ELF-1 (cell line): ENCODE data around the gene EPSTI1.
"Not testable (repeated sequence)": the region's sequence is repeated elsewhere in the genome, so short reads cannot be mapped to it uniquely, and the experiment has no call there.

Source experiments
- DNase-seq: peaks from one replicate; pipeline ENCODE4 v3.0.0-alpha.2; 2016; ENCODE audit warnings: low read depth, low spot score

The EPSTI1 gene

DNA sequence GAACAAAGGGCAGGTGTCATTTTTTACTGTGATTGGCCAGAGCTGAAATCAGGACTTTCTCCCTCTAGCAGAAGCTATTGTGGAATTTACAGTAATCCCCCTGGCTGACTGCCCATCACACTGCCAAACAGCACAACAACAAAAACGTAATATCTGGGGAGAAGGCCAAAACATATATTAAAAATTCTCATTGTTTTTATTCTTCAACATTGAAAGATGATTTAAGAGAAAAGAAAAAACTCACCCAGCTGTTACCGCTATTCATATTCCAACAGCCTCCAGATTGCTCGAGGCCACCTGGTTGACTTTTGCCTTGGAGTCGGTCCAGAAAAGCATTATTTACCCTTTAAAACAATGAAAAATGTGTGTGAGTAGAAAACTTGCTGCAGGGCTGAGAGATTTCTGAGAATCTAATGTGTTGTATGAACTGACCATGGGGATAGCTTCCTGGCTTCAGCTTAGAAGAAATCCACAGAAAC, 97.2 kb downstream of the EPSTI1 start:
- no peak for DNase-seq

DNA sequence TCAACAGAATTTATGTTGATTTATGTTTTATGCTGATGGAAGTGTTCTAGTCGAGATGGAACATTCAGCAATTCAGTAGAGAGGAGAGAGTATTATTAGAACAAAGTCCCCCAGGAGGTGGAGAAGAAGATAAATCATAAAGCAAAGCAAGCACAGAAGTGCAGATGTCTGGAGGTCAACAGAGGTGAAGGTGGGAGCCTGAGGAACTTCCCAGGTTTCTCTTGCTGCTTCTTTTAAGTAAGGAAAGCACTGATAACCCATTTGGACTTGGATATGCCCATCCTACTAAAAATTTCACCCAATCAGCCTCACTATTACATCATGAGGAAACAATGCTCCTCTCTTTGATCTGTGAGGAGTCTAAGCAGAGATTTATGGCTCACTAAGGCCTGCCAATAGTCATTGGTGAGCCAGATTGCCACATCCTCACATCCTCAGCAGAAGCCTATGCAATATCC, 98.8 kb downstream of the EPSTI1 start:
- DNase-seq, result no peak

DNA sequence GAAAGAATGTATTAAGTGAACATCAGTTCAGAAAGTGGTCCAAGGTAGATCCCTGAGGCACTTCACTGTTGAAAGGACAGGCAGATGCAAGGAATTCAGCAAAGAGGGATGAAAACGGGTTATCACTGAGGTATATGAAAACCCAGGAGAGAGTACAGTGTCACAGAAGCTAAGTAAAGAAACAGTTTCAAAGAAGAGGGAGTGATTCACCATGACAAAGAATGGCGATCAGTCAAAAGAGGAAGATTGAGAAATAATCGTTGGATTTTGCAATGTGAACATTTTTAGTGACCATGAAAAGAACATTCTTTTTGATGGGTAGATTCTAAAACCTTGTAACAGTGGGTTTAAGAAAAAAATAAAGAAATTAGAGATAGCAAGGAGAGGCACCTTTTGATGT, 99.3 kb downstream of the EPSTI1 start:
- DNase-seq, result no peak

DNA sequence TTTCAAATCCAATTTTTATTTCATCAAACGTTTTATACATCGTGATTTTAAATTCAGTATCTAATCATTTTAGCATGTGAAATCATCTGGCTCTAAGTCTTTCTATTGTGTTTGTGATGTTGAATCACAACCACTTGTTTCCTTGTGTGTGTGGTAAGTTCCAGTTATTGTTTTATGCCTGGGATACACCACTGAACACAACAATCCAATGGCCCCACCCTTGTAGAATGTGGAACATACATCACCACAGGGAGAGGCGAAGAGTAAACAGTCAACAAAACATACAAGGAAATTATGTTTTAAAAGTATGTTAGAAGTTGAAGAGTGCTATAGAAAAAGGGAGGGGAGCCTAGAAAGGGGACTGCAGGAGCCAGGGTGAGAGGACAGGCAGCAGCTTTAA, 100.5 kb downstream of the EPSTI1 start:
- no peak for DNase-seq

DNA sequence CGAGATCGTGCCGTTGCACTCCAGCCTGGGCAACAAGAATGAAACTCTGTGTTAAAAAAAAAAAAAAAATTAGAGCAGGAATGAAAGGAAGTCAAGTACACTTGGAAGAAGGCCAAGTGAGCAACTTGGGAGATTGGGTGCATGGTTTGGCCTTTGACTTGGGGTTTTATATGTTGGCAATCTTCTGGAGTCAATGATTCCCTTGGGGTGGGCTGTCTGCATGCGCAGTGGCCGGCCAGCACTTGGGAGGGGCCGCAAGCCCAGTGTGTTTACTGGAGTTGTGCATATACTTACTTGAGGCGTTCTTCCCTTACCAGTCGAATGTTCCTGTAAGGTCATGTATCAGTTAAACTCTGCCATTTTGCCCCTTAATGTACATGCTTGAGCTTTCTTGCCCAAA, 106.7 kb downstream of the EPSTI1 start:
- DNase-seq, result no peak

DNA sequence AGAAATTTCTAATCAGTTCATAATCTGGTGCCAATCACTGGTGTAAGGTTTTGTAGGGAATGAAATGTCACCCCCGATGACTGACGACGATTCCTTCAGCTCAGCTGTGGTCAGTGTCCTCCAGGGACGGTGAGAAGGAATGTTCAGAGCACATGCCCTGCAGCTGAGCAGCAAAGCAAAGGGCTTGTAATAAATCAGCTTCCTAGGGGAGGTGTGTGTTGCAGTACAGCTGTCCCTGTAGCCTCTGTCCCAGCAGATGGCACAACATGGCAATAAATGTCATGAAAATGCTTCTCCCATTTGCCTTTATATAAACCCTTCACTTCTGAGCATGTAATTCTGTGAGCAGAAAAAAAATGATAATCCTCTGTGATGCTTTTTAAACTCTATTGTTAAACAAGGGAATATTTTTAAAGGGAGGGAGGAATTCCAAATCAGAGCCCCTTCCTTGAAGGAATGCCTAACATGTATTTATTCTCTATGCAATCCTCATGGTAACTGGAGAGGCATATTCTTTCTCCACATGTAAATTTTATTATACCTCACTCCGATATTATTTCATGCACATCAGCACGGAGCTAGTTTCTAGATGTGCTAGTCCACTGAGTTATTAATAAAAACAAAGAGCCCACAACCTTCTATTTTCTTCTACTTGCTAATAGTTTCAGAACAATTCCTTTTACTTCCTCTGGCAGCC, 108.1 kb downstream of the EPSTI1 start:
- peak; percentile 80 for DNase-seq

DNA sequence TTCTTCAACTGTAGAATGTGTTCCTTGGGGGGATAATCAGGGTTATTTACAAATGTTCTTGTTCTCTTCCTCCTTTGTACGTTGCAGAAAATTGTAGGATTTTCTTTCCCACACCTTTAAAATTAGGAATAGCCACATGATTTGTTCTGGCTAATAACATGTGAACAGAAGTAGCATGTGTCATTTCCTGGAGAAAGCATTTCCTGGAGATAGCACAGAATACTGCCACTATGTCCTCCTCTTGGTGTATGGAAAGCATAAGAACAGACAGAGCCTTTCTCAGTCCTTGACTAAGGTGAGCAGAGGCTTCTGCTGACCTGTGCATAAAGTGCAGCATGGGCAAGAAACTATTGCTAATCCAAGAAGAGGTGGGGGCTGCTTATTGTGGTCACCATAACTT, 108.9 kb downstream of the EPSTI1 start:
- no peak for DNase-seq

DNA sequence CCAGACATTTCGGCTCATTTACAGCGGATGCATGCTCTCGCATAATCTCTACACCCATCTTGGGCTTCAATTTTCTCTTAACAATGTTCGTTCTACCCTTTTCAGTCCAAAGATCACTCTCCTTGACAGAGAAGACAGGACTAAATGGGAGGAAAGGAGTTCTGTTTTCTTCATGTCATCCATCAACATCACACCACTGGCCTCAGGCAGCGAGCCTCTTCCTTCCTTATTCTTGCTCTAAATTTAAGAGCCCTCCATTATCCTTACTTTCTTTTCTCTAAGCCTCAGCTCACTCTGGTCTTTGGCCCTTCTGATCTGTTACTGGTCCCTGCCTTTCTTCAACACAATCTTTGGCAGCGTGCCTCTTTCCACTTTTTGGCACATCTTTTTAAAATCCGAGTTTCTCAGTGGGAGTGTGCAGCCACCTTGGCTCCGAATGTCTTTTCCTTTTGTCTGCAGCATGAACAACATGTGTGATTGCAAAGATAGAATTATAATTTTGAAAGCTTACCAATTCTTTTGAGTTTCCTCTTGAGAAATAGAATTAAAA, 111.9 kb downstream of the EPSTI1 start:
- peak; percentile 78 for DNase-seq

DNA sequence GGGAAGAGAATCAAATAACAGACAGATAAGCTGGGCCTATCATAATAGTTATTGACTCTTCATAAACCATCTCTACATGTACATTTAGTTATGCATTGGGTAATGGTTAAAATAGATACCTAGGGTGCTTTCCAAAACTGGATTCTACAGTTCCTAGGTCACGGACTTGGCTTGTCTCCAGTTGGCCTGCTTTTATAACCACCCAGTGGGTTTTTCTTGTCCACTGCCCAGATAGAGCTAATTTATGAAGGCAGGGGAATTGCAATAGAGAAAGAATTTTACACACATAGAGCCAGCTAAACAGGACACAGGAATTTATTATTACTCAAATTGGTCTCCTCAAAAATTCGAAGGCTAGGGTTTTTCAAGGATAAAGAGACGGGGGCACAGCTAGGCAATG, 113.3 kb downstream of the EPSTI1 start:
- no peak for DNase-seq

DNA sequence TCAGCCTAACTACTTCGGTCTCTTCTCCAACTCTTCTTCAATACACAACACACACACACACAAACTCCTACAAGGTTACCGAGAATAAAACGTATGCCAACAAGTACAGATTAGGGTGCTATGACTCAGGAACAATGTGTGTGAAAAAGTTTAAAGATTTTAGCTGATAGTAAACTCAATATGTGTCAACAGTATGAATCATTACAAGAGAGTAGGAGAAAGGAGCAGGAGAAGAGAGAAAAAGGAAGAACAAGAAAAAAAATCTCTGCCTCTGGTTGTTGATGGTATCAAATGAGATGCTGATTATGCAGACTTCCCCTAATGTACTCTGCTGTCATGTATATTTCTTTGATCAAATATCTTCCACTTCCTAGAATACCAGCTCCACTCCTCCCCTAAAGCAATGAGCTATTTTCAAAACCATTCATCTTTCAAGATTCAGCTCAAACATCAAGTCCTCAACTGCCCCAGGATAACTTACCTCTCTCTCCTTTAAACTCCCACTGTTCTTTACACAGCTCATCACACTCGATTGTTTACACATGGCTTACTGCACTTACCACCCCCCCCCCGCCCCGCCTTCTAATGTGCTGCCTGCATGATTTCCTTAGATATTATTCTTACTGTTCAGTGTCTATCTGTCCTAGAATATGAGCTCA, 115.0 kb downstream of the EPSTI1 start:
- DNase-seq, result no peak

DNA sequence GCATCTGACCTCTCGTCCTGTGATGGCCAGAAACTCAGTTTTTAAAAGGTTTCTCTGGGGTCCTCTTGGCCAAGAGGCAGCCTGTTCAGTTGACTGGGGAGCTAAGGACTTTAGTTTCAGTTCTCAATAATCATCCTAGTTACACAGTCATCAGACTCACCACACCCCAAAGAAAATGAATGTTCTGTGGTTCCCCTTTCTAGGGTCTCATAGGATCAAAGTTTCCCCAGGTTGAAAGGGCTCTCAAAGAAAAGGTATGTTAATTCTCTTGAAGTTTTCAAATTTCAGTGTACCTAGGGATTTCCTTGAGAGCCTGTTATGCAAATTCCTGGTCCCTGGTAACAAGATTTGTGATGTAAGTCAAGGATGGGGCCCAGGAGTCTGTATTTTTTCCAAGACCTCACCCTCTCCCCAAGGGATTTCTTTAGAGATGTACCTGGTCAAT, 115.7 kb downstream of the EPSTI1 start:
- DNase-seq, result no peak

DNA sequence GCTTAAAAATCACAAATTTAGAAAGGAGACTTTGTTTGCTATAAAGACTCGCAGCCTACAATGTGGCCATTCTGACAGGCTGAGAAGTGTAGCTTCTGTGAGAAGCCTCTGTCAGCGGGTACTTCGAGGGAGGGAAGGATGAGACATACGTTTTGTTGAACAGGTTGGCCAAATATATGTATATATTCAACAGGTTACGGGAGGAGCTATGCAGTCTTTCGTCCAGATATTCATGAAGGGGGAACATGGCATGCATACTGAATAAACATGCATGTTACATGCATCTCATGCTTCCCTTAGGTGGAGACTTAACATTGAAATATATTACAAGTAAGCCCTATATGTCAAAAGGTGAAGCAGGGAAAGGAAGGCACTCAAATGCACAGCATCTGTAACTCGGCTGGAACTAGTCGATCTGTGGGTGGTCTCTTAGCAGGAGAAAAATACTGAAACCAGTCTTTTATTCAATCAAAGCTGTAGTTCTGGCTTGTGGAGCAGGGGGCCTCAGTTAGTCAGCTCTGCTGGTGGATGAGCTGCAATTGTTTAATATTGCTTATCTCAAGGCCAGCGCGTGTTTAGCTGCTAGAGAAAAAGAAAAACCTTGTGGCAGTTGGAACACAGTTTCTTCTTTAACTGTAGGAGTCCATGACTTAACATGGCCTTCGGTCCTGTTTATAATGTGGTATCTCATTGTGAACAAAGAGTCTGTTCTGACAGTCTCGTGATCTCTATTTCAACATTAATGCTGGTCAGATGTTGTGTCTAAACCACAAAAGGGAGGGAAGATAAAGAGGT, 116.4 kb downstream of the EPSTI1 start:
- DNase-seq, result peak; percentile 65

DNA sequence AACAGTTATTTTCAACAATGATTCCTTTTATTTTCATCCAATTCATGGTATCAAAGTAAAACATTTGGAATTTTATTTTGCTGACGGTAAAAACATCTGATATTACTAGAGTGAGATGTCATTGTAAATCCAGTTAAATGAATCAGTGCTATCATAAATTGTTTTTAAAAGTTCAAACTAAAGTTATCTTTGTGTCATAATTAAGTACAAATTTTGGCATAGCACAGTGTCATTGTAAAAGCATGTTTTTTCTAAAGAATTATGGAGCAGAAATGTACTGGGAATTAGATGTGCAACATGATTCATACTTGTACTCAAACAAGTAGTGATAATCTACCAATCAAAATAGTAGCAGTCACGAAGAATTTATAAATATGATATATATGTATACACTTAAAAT, 117.8 kb downstream of the EPSTI1 start:
- no peak for DNase-seq

DNA sequence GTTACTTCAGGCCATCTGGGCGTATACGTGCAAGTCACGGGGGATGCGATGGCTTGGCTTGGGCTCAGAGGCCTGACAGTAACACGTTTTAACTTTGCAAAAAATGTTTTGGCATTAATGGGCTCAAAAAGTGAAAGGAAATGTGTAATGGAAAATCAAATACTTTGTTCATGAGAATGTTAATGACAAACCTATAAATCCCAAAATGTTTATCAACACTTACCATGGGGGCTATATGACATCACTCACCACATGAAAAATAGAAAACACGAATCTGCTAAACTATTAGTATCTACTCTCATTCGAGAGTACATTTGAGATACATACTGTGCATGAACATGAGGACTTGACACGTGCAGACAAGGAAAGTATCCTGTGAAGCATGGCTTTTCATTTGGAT, 119.0 kb downstream of the EPSTI1 start:
- no peak for DNase-seq

DNA sequence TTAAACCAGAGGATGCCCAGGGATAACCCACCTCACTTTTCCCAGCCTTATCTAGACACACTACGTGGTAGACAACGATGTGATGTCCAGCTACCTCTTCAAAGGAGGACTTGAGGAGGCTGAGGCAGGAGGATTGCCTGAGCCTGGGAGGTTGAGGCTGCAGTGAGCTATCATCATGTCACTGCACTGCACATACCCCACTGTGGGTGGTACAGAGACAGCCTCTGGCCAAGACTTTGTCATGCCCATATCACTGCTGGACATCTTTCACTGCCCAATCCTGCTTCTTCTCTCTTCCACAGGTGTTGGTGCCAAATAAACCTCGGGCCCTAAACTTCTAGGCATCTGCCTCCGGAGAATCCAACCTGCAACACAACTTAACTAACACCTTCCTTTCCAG, 124.8 kb downstream of the EPSTI1 start:
- no peak for DNase-seq

DNA sequence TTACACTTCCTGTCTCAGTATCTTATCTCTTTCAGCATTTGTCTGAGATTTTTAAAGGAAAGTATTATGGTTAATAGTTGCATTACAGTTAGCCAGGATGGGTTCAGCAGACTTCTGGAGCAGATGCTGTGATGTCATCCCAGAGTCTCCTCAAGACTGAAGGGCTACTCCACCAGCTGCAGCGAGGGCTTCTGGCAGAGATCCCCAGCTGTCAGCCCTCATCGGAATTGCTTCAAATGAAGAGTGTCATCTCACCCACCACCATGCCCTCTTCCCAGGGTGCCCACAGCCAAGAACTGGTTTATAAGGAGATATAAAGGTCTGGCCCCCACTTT, 126.3 kb downstream of the EPSTI1 start:
- DNase-seq, result no peak

DNA sequence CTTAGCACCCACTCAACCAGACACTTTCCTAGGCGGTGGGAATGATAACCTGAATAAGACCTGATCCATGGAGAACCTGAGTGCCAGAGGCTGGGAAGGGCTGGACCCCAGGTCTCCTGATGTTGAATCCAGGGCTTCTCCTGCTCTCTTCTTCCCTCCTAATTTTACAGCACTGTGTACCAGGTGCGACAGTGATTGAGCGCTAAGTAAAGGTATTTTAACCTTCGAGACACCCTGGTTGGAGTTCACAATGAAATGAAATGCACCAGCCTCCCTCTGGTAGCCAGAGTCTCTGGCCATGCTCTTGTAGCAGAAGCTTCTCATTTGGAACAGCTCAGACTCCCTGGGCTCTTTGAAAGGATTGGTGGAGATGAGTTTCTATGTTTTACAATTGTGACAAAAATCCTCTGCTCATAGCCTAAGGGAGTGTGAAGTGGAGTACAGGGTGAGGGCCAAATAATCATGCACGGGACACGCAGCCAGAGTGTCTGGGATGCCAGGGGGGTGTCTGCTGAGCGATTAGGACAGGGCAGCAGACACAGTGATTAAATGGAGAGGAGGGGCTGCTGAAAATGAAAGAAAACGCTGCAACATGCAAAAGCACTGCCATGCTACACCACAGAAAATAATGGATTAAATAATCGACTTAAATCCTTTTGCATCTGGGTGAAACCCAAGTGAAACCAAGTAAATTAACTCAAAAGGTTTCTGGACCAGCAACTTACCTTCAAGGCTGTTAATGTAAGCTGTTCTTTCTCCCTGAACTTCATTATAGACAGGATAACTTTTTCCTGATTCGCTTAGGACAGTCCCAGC, 126.9 kb downstream of the EPSTI1 start:
- DNase-seq, result no peak

DNA sequence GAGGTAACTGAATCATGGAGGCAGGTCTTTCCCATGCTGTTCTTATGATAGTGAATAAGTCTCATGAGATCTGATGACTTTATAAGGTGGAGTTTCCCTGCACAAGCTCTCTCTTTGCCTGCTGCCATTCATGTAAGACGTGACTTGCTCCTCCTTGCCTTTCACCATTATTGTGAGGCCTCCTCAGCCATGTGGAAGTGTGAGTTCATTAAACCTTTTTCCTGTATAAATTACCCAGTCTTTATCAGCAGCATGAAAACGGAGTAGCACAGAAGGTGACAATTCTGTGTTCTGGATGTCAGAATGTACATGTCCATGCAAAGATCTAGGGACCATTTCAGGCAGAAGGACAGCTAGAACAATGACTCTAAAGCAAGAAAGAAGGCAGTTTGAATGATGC, 129.7 kb downstream of the EPSTI1 start:
- DNase-seq, result not testable (repeated sequence)

DNA sequence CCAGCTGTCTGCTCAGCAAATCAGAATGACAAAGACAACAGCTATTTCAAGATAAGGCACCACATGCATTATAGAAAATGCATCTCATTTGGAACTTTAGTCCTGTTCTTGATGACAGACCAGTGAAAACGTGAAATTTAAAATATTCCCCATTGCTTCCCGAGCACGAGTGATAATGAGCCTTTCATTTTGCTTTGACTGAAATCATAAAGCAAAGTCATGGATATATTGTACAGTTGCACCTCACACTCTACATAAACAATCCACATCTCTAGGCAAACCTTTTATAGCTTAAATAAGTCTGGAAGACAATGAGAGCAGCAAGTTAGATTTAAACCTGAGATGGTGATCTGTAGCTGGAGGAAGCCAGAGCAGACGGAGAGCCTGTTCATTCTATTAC, 131.6 kb downstream of the EPSTI1 start:
- DNase-seq, result no peak

DNA sequence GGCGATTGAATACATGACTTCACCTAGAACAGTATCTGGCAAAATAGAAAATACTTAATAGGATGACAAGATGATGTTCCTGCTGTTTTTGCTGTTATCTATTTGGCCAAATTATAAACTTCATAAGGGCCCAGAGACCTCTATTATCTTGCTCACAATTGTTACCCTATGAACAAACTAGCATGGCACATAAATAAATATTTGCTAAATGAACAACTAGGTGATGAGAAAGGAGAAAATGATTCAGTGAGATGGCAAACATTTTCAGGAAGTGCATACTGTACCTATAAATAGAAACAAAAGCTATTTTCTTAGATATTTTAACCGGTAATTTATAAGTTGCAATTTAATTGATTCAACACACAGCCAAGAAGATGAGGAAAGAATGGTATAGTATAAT, 132.3 kb downstream of the EPSTI1 start:
- DNase-seq, result no peak

DNA sequence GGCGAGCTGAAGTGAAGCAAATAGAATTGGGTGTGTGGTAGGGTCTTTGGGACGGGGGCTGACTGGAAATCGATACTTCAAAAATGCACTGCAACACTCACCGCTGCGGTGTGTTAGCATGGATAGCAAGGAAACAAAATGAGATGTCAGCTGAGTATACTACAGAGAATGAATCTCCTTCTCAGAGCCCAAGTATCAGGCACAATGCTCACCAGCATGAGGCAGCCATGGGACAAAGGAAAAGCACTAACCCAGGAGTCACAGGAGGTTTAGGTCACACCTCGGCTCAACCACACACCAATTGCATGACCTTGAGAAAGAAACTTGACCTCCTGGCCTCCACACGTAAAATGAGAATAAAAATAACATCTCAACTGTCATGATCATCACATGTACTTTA, 136.6 kb downstream of the EPSTI1 start:
- DNase-seq, result no peak
